ENCODE data around the gene BCL11B.

DNA sequence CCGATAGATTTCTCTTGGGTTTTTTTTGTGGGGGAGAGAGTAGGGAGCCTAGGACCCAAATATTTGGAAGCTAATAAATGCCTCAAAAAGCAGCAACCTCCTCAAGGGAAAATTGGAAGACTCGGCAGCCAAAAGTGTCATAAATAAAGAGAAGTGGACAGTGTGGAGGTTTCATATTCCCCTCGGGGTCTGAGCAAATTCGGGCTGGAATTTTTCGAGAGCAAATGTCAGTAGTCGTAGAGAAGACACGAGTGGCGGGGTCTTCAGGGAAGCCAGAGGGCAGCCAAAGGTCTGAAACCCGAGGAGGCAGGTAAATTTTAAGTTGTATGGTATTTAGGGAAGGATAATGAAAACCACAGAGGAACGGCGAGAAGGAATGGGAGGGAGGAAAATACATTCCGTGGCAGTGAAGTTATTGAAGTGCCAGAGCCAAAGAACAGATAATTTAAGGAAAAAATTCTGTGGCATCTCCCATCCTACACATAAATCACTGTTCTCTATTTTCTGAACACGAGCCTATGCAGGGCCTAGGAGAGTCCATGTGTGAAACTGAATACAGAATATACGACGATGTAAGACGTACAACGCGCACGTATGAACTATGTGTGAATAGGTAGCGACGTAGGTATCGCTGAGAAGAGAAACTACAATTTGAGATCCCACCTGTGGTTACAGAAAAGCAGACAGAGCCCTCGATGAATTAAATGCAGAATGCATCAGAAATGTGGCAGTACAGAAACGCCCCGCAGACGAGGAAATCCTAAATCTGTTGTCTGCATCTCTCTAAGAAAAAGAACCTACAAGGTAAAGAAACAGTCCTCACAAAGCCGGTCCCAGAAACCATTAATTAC is 12.9 kb downstream of the BCL11B start:
- TF ChIP-seq FOXM1 (IDR thresholded peaks at IDR 0.05; ENCODE audit: borderline replicate concordance) (no peak), BHLHE40 (IDR thresholded peaks at IDR 0.05; ENCODE audit: borderline replicate concordance) (no peak)

Measured in HEK293T (cell line).